MG63 (cell line): ENCODE data around the gene OFD1. TPM values are rescaled to one million over a fixed set of nuclear protein-coding genes. Genes with fewer than 3 reads are reported as not detected.

Source experiments
- DNase-seq: peaks from one replicate; pipeline ENCODE4 v3.0.0-alpha.2; 2020
- H3K27me3 ChIP-seq: fragments of 250-450 bp; sonication (Bioruptor Pico); 2 replicates; pipeline ENCODE4 v1.5.1; 2020; ENCODE audit warnings: mild to moderate bottlenecking, moderate library complexity
- H3K36me3 ChIP-seq: fragments of 250-450 bp; sonication (Bioruptor Pico); 2 replicates; pipeline ENCODE4 v1.5.1; 2020; ENCODE audit warnings: mild to moderate bottlenecking, moderate library complexity
- H3K4me3 ChIP-seq: fragments of 250-450 bp; sonication (Bioruptor Pico); 2 replicates; pipeline ENCODE4 v1.5.1; 2020; ENCODE audit warnings: mild to moderate bottlenecking, moderate library complexity
- H3K9me3 ChIP-seq: fragments of 250-450 bp; sonication (Bioruptor Pico); 2 replicates; pipeline ENCODE4 v1.5.1; 2020; ENCODE audit warnings: mild to moderate bottlenecking, moderate library complexity
- total RNA-seq: library from RNA; depleted of rRNA; stranded (reverse); fragments of >200 nt; shearing (Covaris generic); gene quantifications from 2 replicates; pipeline ENCODE4 v1.2.3, GENCODE V29; 2014; ENCODE audit warnings: low replicate concordance; rRNA removed

OFD1 gene
- total RNA-seq, 1 experiment from 2014 or later: 9.6 TPM

GRCh38 chrX:13798184-13798583 lies 63.6 kb downstream of the OFD1 start:
- H3K27me3 ChIP-seq: no peaks in the 10 kb centered on the region
- DNase-seq: no peak
- no peak overlapping the region for H3K4me3 ChIP-seq
- H3K36me3 ChIP-seq: no peaks in the 10 kb centered on the region
- no peaks in the 10 kb centered on the region for H3K9me3 ChIP-seq

GRCh38 chrX:13803116-13803515 lies 68.6 kb downstream of the OFD1 start:
- Histone ChIP-seq H3K9me3 (no peaks in the 10 kb centered on the region), H3K36me3 (no peaks in the 10 kb centered on the region), H3K4me3 (no peak overlapping the region), H3K27me3 (no peaks in the 10 kb centered on the region)
- no peak for DNase-seq

GRCh38 chrX:13805241-13805640 lies 70.7 kb downstream of the OFD1 start:
- Histone ChIP-seq H3K36me3 (no peaks in the 10 kb centered on the region), H3K9me3 (no peaks in the 10 kb centered on the region), H3K27me3 (no peaks in the 10 kb centered on the region), H3K4me3 (no peak overlapping the region)
- no peak for DNase-seq

GRCh38 chrX:13808293-13808692 lies 73.7 kb downstream of the OFD1 start:
- no peak overlapping the region for H3K4me3 ChIP-seq
- no peaks in the 10 kb centered on the region for H3K9me3 ChIP-seq
- no peak for DNase-seq
- no peaks in the 10 kb centered on the region; the same call in 1 of the 2 replicates for H3K27me3 ChIP-seq
- H3K36me3 ChIP-seq: no peaks in the 10 kb centered on the region

- no peak for DNase-seq
- no peaks in the 10 kb centered on the region; the same call in 1 of the 2 replicates for H3K27me3 ChIP-seq
- no peaks in the 10 kb centered on the region for H3K36me3 ChIP-seq
- H3K9me3 ChIP-seq: no peaks in the 10 kb centered on the region
- H3K4me3 ChIP-seq: no peak overlapping the region
Observed at GRCh38 chrX:13808865-13809264, 74.3 kb downstream of the OFD1 start.

- Histone ChIP-seq H3K9me3 (no peaks in the 10 kb centered on the region), H3K36me3 (no peaks in the 10 kb centered on the region), H3K27me3 (no peaks in the 10 kb centered on the region; the same call in 1 of the 2 replicates), H3K4me3 (no peak overlapping the region)
- DNase-seq: no peak
Observed at GRCh38 chrX:13815664-13816063, 81.1 kb downstream of the OFD1 start.

GRCh38 chrX:13816176-13816575 lies 81.6 kb downstream of the OFD1 start:
- Histone ChIP-seq H3K9me3 (no peaks in the 10 kb centered on the region), H3K4me3 (no peak overlapping the region), H3K36me3 (no peaks in the 10 kb centered on the region), H3K27me3 (no peaks in the 10 kb centered on the region; the same call in 1 of the 2 replicates)
- no peak for DNase-seq

- no peaks in the 10 kb centered on the region; the same call in 1 of the 2 replicates for H3K27me3 ChIP-seq
- H3K4me3 ChIP-seq: no peak within 1 kb of the TSS
- no peaks in the 10 kb centered on the region for H3K36me3 ChIP-seq
- no peaks in the 10 kb centered on the region for H3K9me3 ChIP-seq
- DNase-seq: no peak
Observed at GRCh38 chrX:13816643-13817627, 82.4 kb downstream of the OFD1 start, which contains the start of gene GPM6B. TSS of gene GPM6B (minus strand) at chrX:13817093. CDS start at chrX:13816904, 189 bp downstream.

Other genes starting within 250 kb of the OFD1 start
- not detected in 2 replicates for gene EGFL6, start 165.1 kb upstream of the OFD1 start, total RNA-seq
- 1.5 and 10.0 TPM in 2 replicates for gene TCEANC, start 81.6 kb upstream of the OFD1 start, total RNA-seq
- gene RAB9A, start 45.6 kb upstream of the OFD1 start, total RNA-seq: 24.1 and 42.7 TPM in 2 replicates
- 14.6 and 38.0 TPM in 2 replicates for gene TRAPPC2, start 128 bp upstream of the OFD1 start, total RNA-seq
- gene GPM6B, start 82.3 kb downstream of the OFD1 start, total RNA-seq: 0.16 TPM in 1 of 2 replicates, not detected in the other